Neural progenitor cell (in vitro differentiated cells): ENCODE measurements around the gene KBTBD2.
"Not testable (repeated sequence)": the region's sequence is repeated elsewhere in the genome, so short reads cannot be mapped to it uniquely, and the experiment has no call there.

ENCODE experiments used
- EZH2 ChIP-seq: fragments of 200-600 bp; sonication (generic); IDR thresholded peaks from 2 replicates; pipeline ENCODE4 v1.6.1; 2017; ENCODE audit warnings: antibody characterized with exemption, mild to moderate bottlenecking, moderate library complexity
- TF ChIP-seq, protein P1 (sequence below): fragments of 200-600 bp; sonication (generic); IDR thresholded peaks from 2 replicates; pipeline ENCODE4 v1.5.1; 2017; ENCODE audit warnings: antibody characterized with exemption, mild to moderate bottlenecking

DNA sequence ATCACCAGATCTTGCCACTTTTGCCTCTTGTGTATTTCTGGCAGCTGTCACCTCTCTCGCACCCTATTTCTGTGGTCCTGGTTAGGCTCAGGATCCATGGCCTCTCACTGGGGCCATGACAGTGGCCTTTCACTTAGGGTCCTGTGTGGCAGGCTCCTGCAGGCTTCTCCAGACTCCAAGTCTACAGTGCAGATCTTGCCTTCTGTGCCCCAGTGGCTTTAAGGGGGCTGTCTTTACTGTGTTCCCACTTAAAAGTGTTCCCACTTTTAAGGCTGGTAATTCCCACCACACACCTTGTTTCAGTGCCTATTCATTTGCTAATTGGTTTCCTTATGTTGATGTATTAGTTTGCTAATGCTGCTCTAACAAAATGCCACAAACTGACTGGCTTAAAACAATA, 27.7 kb downstream of the KBTBD2 start:
- TF ChIP-seq, protein P1, sequence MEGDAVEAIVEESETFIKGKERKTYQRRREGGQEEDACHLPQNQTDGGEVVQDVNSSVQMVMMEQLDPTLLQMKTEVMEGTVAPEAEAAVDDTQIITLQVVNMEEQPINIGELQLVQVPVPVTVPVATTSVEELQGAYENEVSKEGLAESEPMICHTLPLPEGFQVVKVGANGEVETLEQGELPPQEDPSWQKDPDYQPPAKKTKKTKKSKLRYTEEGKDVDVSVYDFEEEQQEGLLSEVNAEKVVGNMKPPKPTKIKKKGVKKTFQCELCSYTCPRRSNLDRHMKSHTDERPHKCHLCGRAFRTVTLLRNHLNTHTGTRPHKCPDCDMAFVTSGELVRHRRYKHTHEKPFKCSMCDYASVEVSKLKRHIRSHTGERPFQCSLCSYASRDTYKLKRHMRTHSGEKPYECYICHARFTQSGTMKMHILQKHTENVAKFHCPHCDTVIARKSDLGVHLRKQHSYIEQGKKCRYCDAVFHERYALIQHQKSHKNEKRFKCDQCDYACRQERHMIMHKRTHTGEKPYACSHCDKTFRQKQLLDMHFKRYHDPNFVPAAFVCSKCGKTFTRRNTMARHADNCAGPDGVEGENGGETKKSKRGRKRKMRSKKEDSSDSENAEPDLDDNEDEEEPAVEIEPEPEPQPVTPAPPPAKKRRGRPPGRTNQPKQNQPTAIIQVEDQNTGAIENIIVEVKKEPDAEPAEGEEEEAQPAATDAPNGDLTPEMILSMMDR, result not testable (repeated sequence)
- TF ChIP-seq EZH2, result not testable (repeated sequence)
